OCI-LY7 (cell line): ENCODE measurements around the gene CTBS. TPM values are rescaled to one million over a fixed set of nuclear protein-coding genes. Genes with fewer than 3 reads are reported as not detected.

Experiments
- BruUV-seq: library from RNA; stranded (reverse); fragments of 400-500 nt; replicated peaks from 2 replicates; lab custom pipeline; 2021; lab: Mats Ljungman, UMichigan
- CTCF ChIA-PET: fragments of 300-600 bp; sonication (Branson Sonifier 250); formaldehyde crosslinking; loops from one replicate; lab custom pipeline; 2022; ENCODE audit warnings: antibody characterized with exemption; ENCODE audit not compliant: unreplicated experiment; lab: Charles Lee
- POLR2A ChIA-PET: fragments of 300-600 bp; sonication (Branson Sonifier 250); formaldehyde crosslinking; loops from one replicate; lab custom pipeline; 2022; ENCODE audit warnings: antibody characterized with exemption; lab: Charles Lee
- DNase-seq: peaks from one replicate; pipeline ENCODE4 v3.0.0-alpha.2; 2015; ENCODE audit warnings: low spot score
- H2AFZ ChIP-seq: fragments of 200-600 bp; sonication (generic), shearing (Covaris generic); 2 replicates; pipeline ENCODE4 v1.6.1; 2014; ENCODE audit warnings: mild to moderate bottlenecking, antibody characterized with exemption, low read length, moderate library complexity
- H3K27ac ChIP-seq: fragments of 200-600 bp; sonication (generic); 2 replicates; pipeline ENCODE4 v1.5.1; 2014; ENCODE audit warnings: mixed run types, low read depth, mild to moderate bottlenecking, moderate library complexity, low read length, inconsistent platforms; ENCODE audit not compliant: poor library complexity, severe bottlenecking
- H3K36me3 ChIP-seq: fragments of 200-600 bp; sonication (generic); 2 replicates; pipeline ENCODE4 v1.6.1; 2014; ENCODE audit warnings: mild to moderate bottlenecking, antibody characterized with exemption, low read length, moderate library complexity, mixed read lengths; ENCODE audit not compliant: insufficient read depth
- H3K4me1 ChIP-seq: fragments of 200-600 bp; sonication (generic); 2 replicates; pipeline ENCODE4 v1.5.1; 2014; ENCODE audit warnings: mild to moderate bottlenecking, low read length; ENCODE audit not compliant: insufficient read depth, poor library complexity, severe bottlenecking
- H3K4me2 ChIP-seq: fragments of 200-600 bp; sonication (generic); 2 replicates; pipeline ENCODE4 v1.6.1; 2014; ENCODE audit warnings: mild to moderate bottlenecking, low read length
- H3K4me3 ChIP-seq: fragments of 200-600 bp; sonication (generic); 2 replicates; pipeline ENCODE4 v1.5.1; 2014; ENCODE audit warnings: mild to moderate bottlenecking, low read depth, low read length; ENCODE audit not compliant: poor library complexity, severe bottlenecking
- H3K79me2 ChIP-seq: fragments of 200-600 bp; sonication (generic); 2 replicates; pipeline ENCODE4 v1.6.1; 2016; ENCODE audit warnings: low read depth, mild to moderate bottlenecking, low read length, moderate library complexity, mixed read lengths; ENCODE audit not compliant: insufficient read depth
- H3K9me2 ChIP-seq: fragments of 200-600 bp; sonication (generic); 2 replicates; pipeline ENCODE4 v1.6.1; 2016; ENCODE audit warnings: mild to moderate bottlenecking, low read length, mixed read lengths; ENCODE audit not compliant: insufficient read depth
- H3K9me3 ChIP-seq: fragments of 200-600 bp; sonication (generic); 2 replicates; pipeline ENCODE4 v1.6.1; 2014; ENCODE audit warnings: mild to moderate bottlenecking, mixed run types, low read length, mixed read lengths
- H4K20me1 ChIP-seq: fragments of 200-600 bp; sonication (generic); 2 replicates; pipeline ENCODE4 v1.6.1; 2014; ENCODE audit warnings: mild to moderate bottlenecking, antibody characterized with exemption, low read length, moderate library complexity, mixed read lengths; ENCODE audit not compliant: insufficient read depth
- CTCF ChIP-seq: fragments of 200-600 bp; sonication (generic); conservative IDR thresholded peaks from 2 replicates; pipeline ENCODE4 v1.5.1; 2014; ENCODE audit warnings: mild to moderate bottlenecking, antibody characterized with exemption, low read length, moderate library complexity, mixed read lengths
- EZH2phosphoT487 ChIP-seq: fragments of 200-600 bp; sonication (generic); IDR thresholded peaks from 2 replicates; pipeline ENCODE4 v1.6.1; 2018; ENCODE audit warnings: low read depth, borderline replicate concordance, mild to moderate bottlenecking, mixed run types, antibody characterized with exemption, low read length, moderate library complexity, mixed read lengths
- intact Hi-C: fragments of 100-400 bp; cut with micrococcal nuclease; formaldehyde crosslinking; loops from one replicate; pipeline ENCODE4 v1.10.0; 2022; ENCODE audit not compliant: unreplicated experiment
- total RNA-seq, 2 experiments: library from RNA; depleted of rRNA in 1 of 2; stranded (reverse); fragments of >200 nt in 1 of 2; shearing (Covaris generic) in 1 of 2; gene quantifications; 2 replicates each; pipeline ENCODE4 v1.2.3, GENCODE V29; 2014 to 2022

The CTBS gene
- total RNA-seq, 2 experiments from 2014 or later: 4.5 to 9.3 TPM

- TF ChIP-seq EZH2phosphoT487 (no peak), CTCF (no peak)
- no peaks in the 10 kb centered on the region for H3K4me1 ChIP-seq
- H2AFZ ChIP-seq: no peak overlapping the region
- H3K36me3 ChIP-seq: no peaks in the 10 kb centered on the region
- H4K20me1 ChIP-seq: no peaks in the 10 kb centered on the region
- no peaks in the 10 kb centered on the region for H3K9me2 ChIP-seq
- intact Hi-C loops: no loop called here
- ChIA-PET CTCF (no interaction called here), POLR2A (interaction anchor here (0.6 to 1.5 kb wide), 7 partner anchors 14 to 531 kb away, joined by 3 to 5 read pairs (median 4); partner anchors contain the start of genes GNG5 and SPATA1)
- no peak overlapping the region for H3K27ac ChIP-seq
- no TSS peak for BruUV-seq
- peaks cover 21% of the 10 kb centered on the region for H3K9me3 ChIP-seq
- no peak overlapping the region for H3K4me2 ChIP-seq
- no peak overlapping the region for H3K4me3 ChIP-seq
- no peak for DNase-seq
- H3K79me2 ChIP-seq: no peaks in the 10 kb centered on the region
Measured at GRCh38 chr1:84606977-84607376, 32.7 kb upstream of the CTBS start.

GRCh38 chr1:84605157-84605556, 30.9 kb upstream of the CTBS start:
- H3K79me2 ChIP-seq: no peaks in the 10 kb centered on the region
- H4K20me1 ChIP-seq: no peaks in the 10 kb centered on the region
- H2AFZ ChIP-seq: no peak overlapping the region
- H3K27ac ChIP-seq: no peak overlapping the region
- no peaks in the 10 kb centered on the region for H3K4me1 ChIP-seq
- H3K9me2 ChIP-seq: no peaks in the 10 kb centered on the region
- H3K36me3 ChIP-seq: no peaks in the 10 kb centered on the region
- BruUV-seq: no TSS peak
- ChIA-PET POLR2A (no interaction called here), CTCF (no interaction called here)
- DNase-seq: no peak
- H3K9me3 ChIP-seq: peaks cover 16% of the 10 kb centered on the region
- TF ChIP-seq EZH2phosphoT487: no peak
- TF ChIP-seq CTCF: no peak
- H3K4me2 ChIP-seq: no peak overlapping the region
- intact Hi-C loops: no loop called here
- H3K4me3 ChIP-seq: no peak overlapping the region

- no peak for DNase-seq
- intact Hi-C loops: no loop called here
- no TSS peak for BruUV-seq
- Histone ChIP-seq H3K79me2 (no peaks in the 10 kb centered on the region), H3K9me3 (peaks cover 16% of the 10 kb centered on the region), H3K36me3 (no peaks in the 10 kb centered on the region), H3K4me1 (peaks cover under 1% of the 10 kb centered on the region), H3K4me2 (no peak overlapping the region), H4K20me1 (no peaks in the 10 kb centered on the region), H2AFZ (no peak overlapping the region), H3K4me3 (no peak overlapping the region), H3K9me2 (no peaks in the 10 kb centered on the region), H3K27ac (no peak overlapping the region)
- CTCF ChIA-PET: no interaction called here
- TF ChIP-seq CTCF: no peak
- no peak for TF ChIP-seq EZH2phosphoT487
- POLR2A ChIA-PET: no interaction called here
Measured at GRCh38 chr1:84603941-84604830, 29.9 kb upstream of the CTBS start.
